K562 (cell line): ENCODE data around the gene SYT8. TPM values are rescaled to one million over a fixed set of nuclear protein-coding genes. Genes with fewer than 3 reads are reported as not detected.

ENCODE experiments used
- ATAC-seq: fragments of 200-7000 bp; cut with Tn5 transposase; 3 replicates; pipeline ENCODE4 v1.9.1; 2020; ENCODE audit warnings: moderate library complexity
- BruUV-seq: library from RNA; stranded (reverse); fragments of 400-500 nt; replicated peaks from 2 replicates; lab custom pipeline; 2021; lab: Mats Ljungman, UMichigan
- CTCF ChIA-PET: fragments of 300-600 bp; formaldehyde crosslinking; extraction: SDS; loops from one replicate; lab custom pipeline; 2021; ENCODE audit warnings: low intra/inter-chr PET ratio; lab: Yijun Ruan, JAX
- POLR2A ChIA-PET: fragments of 300-600, 350-650 bp; sonication (Branson Sonifier 250); formaldehyde crosslinking; extraction: SDS; loops from one replicate; lab custom pipeline; 2021; ENCODE audit warnings: antibody characterized with exemption, inconsistent platforms; lab: Yijun Ruan, JAX
- DNase-seq, 4 experiments: peaks; one replicate each; pipeline versions ENCODE4 v3.0.0 to v3.0.0-alpha.2; 2011 to 2018; ENCODE audit warnings: low spot score in 3 of 4, mixed read lengths in 3 of 4; ENCODE audit errors: extremely low read depth in 1 of 4
- FAIRE-seq: peaks from 2 replicates; lab custom pipeline; 2011; peaks lifted over from hg19 to GRCh38; lab: Jason Lieb, UNC
- H2AFZ ChIP-seq: 2 replicates; pipeline ENCODE4 v1.6.0; 2011; ENCODE audit warnings: low read depth, low read length, control low read depth, inconsistent platforms
- H3K27ac ChIP-seq: fragments of 200-600 bp; 3 replicates; pipeline ENCODE4 v1.8.0; 2011; ENCODE audit warnings: low read depth, mild to moderate bottlenecking, control low read depth, inconsistent platforms, low read length, moderate library complexity, mixed read lengths; ENCODE audit errors: extremely low read depth
- H3K27me3 ChIP-seq, 2 experiments: fragments of 300-600 bp in 1 of 2; 2 replicates in 1 of 2; 3 replicates in 1 of 2; pipeline versions ENCODE4 v1.6.0 to v1.8.0; 2011; ENCODE audit warnings: inconsistent platforms in 2 of 2, low read length in 2 of 2, mild to moderate bottlenecking in 1 of 2, mixed read lengths in 1 of 2, moderate library complexity in 1 of 2; ENCODE audit not compliant: control insufficient read depth in 2 of 2, insufficient read depth in 2 of 2
- H3K36me3 ChIP-seq: fragments of 300-600 bp; 3 replicates; pipeline ENCODE4 v1.8.0; 2011; ENCODE audit warnings: mild to moderate bottlenecking, low read length, inconsistent platforms; ENCODE audit not compliant: control insufficient read depth, insufficient read depth
- H3K4me1 ChIP-seq, 2 experiments: fragments of 200-600 bp in 1 of 2; replicated peaks in 1 of 2; 2 replicates in 1 of 2; 3 replicates in 1 of 2; pipeline versions ENCODE4 v1.5.1 to v1.8.0; 2011; ENCODE audit warnings: inconsistent platforms in 2 of 2, low read length in 2 of 2, mild to moderate bottlenecking in 1 of 2, mixed read lengths in 1 of 2, moderate library complexity in 1 of 2; ENCODE audit not compliant: control insufficient read depth in 2 of 2, insufficient read depth in 2 of 2
- H3K4me2 ChIP-seq: 2 replicates; pipeline ENCODE4 v1.6.1; 2011; ENCODE audit warnings: low read length, control low read depth, inconsistent platforms, mixed read lengths; ENCODE audit not compliant: insufficient read depth
- H3K4me3 ChIP-seq: fragments of 200-600 bp; sonication (generic), shearing (Covaris generic); 2 replicates; pipeline ENCODE4 v1.5.1; 2016; ENCODE audit warnings: control low read depth, inconsistent platforms
- H3K79me2 ChIP-seq: fragments of 200-600 bp; 3 replicates; pipeline ENCODE4 v1.8.0; 2011; ENCODE audit warnings: low read length, inconsistent platforms; ENCODE audit not compliant: control insufficient read depth, insufficient read depth
- H3K9ac ChIP-seq, 2 experiments: 2 replicates each; pipeline versions ENCODE4 v1.6.0 to v1.6.1; 2011; ENCODE audit warnings: low read depth in 2 of 2, low read length in 2 of 2, control low read depth in 1 of 2, inconsistent platforms in 1 of 2, mild to moderate bottlenecking in 1 of 2, mixed read lengths in 1 of 2; ENCODE audit not compliant: insufficient read depth in 1 of 2
- H3K9me1 ChIP-seq: one replicate; pipeline ENCODE4 v1.6.0; 2011; ENCODE audit warnings: inconsistent platforms, mild to moderate bottlenecking, low read length, moderate library complexity; ENCODE audit not compliant: control insufficient read depth, insufficient read depth
- H3K9me3 ChIP-seq: replicated peaks from 2 replicates; pipeline ENCODE4 v1.5.1; 2011; ENCODE audit warnings: low read depth, low read length, inconsistent platforms; ENCODE audit not compliant: control insufficient read depth, insufficient read depth
- H4K20me1 ChIP-seq: replicated peaks from 2 replicates; pipeline ENCODE4 v1.6.1; 2011; ENCODE audit warnings: low read length, inconsistent platforms, mixed read lengths; ENCODE audit not compliant: control insufficient read depth, insufficient read depth
- GABPB1 ChIP-seq: sonication (generic); formaldehyde crosslinking; IDR thresholded peaks from 2 replicates; pipeline ENCODE4 v1.8.0; 2022; ENCODE audit warnings: mild to moderate bottlenecking, missing genetic modification reagents
- LEF1 ChIP-seq: fragments of 450-650 bp; IDR thresholded peaks from 2 replicates; pipeline ENCODE4 v1.6.1; 2016; ENCODE audit warnings: mild to moderate bottlenecking
- POLR2A ChIP-seq: fragments of 450-650 bp; conservative IDR thresholded peaks from 2 replicates; pipeline ENCODE4 v1.6.1; 2016
- YBX1 ChIP-seq: fragments of 450-650 bp; IDR thresholded peaks from 2 replicates; pipeline ENCODE4 v1.7.1; 2016; ENCODE audit warnings: mild to moderate bottlenecking
- ZBTB12 ChIP-seq: fragments of 250-450 bp; sonication (Bioruptor Pico); IDR thresholded peaks from 2 replicates; pipeline ENCODE4 v1.4.0; 2020
- ZBTB2 ChIP-seq: fragments of 450-650 bp; IDR thresholded peaks from 2 replicates; pipeline ENCODE4 v1.6.1; 2016; ENCODE audit warnings: antibody characterized with exemption
- ZNF277 ChIP-seq: fragments of 250-450 bp; sonication (Bioruptor Pico); IDR thresholded peaks from 2 replicates; pipeline ENCODE4 v1.8.0; 2022; ENCODE audit warnings: inconsistent platforms, mild to moderate bottlenecking, moderate library complexity, borderline replicate concordance
- ZNF318 ChIP-seq, 2 experiments: fragments of 450-650 bp; IDR thresholded peaks; 2 replicates each; pipeline ENCODE4 v1.6.1; 2016; ENCODE audit warnings: mild to moderate bottlenecking in 2 of 2, borderline replicate concordance in 1 of 2, low read depth in 1 of 2, moderate library complexity in 1 of 2
- ZNF668 ChIP-seq: fragments of 250-450 bp; sonication (Bioruptor Pico); IDR thresholded peaks from 2 replicates; pipeline ENCODE4 v1.8.0; 2022; ENCODE audit warnings: mild to moderate bottlenecking, inconsistent platforms
- WGBS: fragments of 100-300 bp; shearing (Covaris generic); methylation state at CpG from one replicate; pipeline ENCODE4 v1.1.6; 2016; ENCODE audit warnings: low coverage, mixed read lengths; ENCODE audit not compliant: insufficient coverage; ENCODE audit errors: missing lambda C conversion rate; 5-methylcytosine and 5-hydroxymethylcytosine counted together
- in situ Hi-C: fragments of 300-500 bp; cut with MboI; formaldehyde crosslinking; loops from 4 replicates; pipeline ENCODE4 v1.15.0; 2018; ENCODE audit warnings: inconsistent platforms, mixed read lengths
- intact Hi-C: fragments of 100-400 bp; cut with micrococcal nuclease; formaldehyde crosslinking; loops from 2 replicates; pipeline ENCODE4 v1.14.2; 2022
- polyA plus RNA-seq, 8 experiments: library from polyadenylated mRNA; depleted of rRNA in 4 of 8; stranded (reverse) in 5 of 8; unstranded in 3 of 8; fragments of >200 nt; fragmentation: Nextera tagmentation in 2 of 8; fragmentation: Illumina TruSeq in 1 of 8; extraction: Ambion mirVana in 2 of 8; extraction: Trizol in 1 of 8; gene quantifications; 2 replicates each; pipeline versions ENCODE4 v1.2.1 to v1.2.3, GENCODE V29; 2011 to 2014; ENCODE audit warnings: inconsistent platforms in 1 of 8, missing spikeins in 1 of 8
- total RNA-seq, 7 experiments: library from RNA; depleted of rRNA in 6 of 7; stranded (reverse); fragments of >200 nt in 6 of 7; fragmentation: Illumina TruSeq in 2 of 7; extraction: Trizol in 2 of 7; gene quantifications; 2 replicates each; pipeline versions ENCODE4 v1.2.1 to v1.2.3, GENCODE V29; 2011 to 2021; ENCODE audit warnings: low replicate concordance in 1 of 7

SYT8 gene
- total and polyA plus RNA-seq, 9 of the 15 experiments (the other 6 are each of a cell fraction or from before 2014, with no cell fraction given), result not detected

- BruUV-seq, result no TSS peak
- 5% methylated on average over 18 of the region's 19 CpGs for WGBS
- no peaks in the 10 kb centered on the region for H3K79me2 ChIP-seq
- CTCF ChIA-PET, result no interaction called here
- no peak overlapping the region for H3K4me2 ChIP-seq
- no peak overlapping the region for H3K27ac ChIP-seq
- in situ Hi-C loops, result no loop called here
- H3K36me3 ChIP-seq, result no peaks in the 10 kb centered on the region
- POLR2A ChIA-PET, result interaction anchor here (0.6 to 0.9 kb wide), 2 partner anchors 12 to 42 kb away, joined by 3 to 4 read pairs; no protein-coding TSS in a partner anchor
- no peak for FAIRE-seq
- peaks cover 9 to 41% of the 10 kb centered on the region in 2 experiments; a peak in 4 of 5 replicates for H3K4me1 ChIP-seq
- no peak for ATAC-seq
- no peak overlapping the region for H3K4me3 ChIP-seq
- H3K9me3 ChIP-seq, result no peaks in the 10 kb centered on the region
- no peak for DNase-seq
- H3K9ac ChIP-seq, result no peak overlapping the region
- intact Hi-C loops, result no loop called here
- no peaks in the 10 kb centered on the region for H4K20me1 ChIP-seq
- H3K9me1 ChIP-seq, result no peaks in the 10 kb centered on the region
- no peak overlapping the region for H2AFZ ChIP-seq
- peaks cover 26 to 72% of the 10 kb centered on the region in 2 experiments; a peak in 4 of 5 replicates for H3K27me3 ChIP-seq
- TF ChIP-seq ZNF277 (CRISPR knock-in tag) (no peak), ZBTB2 (no peak), LEF1 (no peak), ZNF668 (CRISPR knock-in tag) (no peak), ZBTB12 (CRISPR knock-in tag) (no peak), POLR2A (no peak), ZNF318 (IDR thresholded peaks at IDR 0.05; ENCODE audit: borderline replicate concordance in 1 of 2, low read depth in 1 of 2) (no peak), GABPB1 (no peak), YBX1 (no peak)
Measured at GRCh38 chr11:1848640-1849430, 14.0 kb downstream of the SYT8 start.
